Measurements from ENCODE around the gene LANCL2.

Gene LANCL2

GRCh38 chr7:55444786-55445185 lies 79.6 kb downstream of the LANCL2 start:
- DNase-seq = no peak
- Mint-ChIP-seq H3K27me3 (ENCODE audit: low read depth, poor library complexity) (no peaks in the 10 kb centered on the region), H3K27ac (no peak overlapping the region), H3K4me3 (no peak overlapping the region), H3K9me3 (no peaks in the 10 kb centered on the region), H3K36me3 (ENCODE audit: low read depth) (no peaks in the 10 kb centered on the region), H3K4me1 (peaks cover 5% of the 10 kb centered on the region)
- no peak for TF ChIP-seq CTCF (IDR thresholded peaks at IDR 0.05)

DNA sequence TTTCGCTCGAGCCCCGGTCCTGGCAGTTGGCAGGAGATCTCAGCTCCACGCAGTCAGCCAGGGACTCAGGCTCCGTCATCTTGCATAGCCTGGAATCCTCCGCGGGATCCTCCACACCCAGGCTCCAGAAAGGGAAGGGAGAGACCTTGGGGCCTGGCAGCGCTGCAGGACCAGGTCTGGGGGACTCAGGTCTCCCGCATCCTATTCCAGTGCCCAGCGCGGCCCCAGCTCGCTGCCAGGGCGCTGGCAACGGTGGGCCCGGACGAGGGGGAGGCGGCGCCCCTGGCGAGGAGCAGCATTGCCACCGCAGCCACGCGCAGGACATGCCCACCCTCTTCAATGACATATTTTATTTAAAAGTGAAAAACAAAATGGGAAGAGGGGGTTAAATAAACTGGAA lies 83.4 kb downstream of the LANCL2 start:
- H3K4me3 Mint-ChIP-seq = no peak overlapping the region
- H3K27ac Mint-ChIP-seq = no peak overlapping the region
- H3K36me3 Mint-ChIP-seq (ENCODE audit: low read depth) = no peaks in the 10 kb centered on the region
- no peak for DNase-seq
- H3K27me3 Mint-ChIP-seq (ENCODE audit: low read depth, poor library complexity) = no peaks in the 10 kb centered on the region
- peaks cover 5% of the 10 kb centered on the region for H3K4me1 Mint-ChIP-seq
- no peaks in the 10 kb centered on the region for H3K9me3 Mint-ChIP-seq
- no peak for TF ChIP-seq CTCF (IDR thresholded peaks at IDR 0.05)

- Mint-ChIP-seq H3K36me3 (ENCODE audit: low read depth) (no peaks in the 10 kb centered on the region), H3K9me3 (no peaks in the 10 kb centered on the region), H3K4me1 (peaks cover 5% of the 10 kb centered on the region), H3K27ac (no peak overlapping the region), H3K4me3 (no peak overlapping the region), H3K27me3 (ENCODE audit: low read depth, poor library complexity) (no peaks in the 10 kb centered on the region)
- no peak for TF ChIP-seq CTCF (IDR thresholded peaks at IDR 0.05)
- no peak for DNase-seq
Measured at GRCh38 chr7:55449205-55449991, 84.3 kb downstream of the LANCL2 start.

DNA sequence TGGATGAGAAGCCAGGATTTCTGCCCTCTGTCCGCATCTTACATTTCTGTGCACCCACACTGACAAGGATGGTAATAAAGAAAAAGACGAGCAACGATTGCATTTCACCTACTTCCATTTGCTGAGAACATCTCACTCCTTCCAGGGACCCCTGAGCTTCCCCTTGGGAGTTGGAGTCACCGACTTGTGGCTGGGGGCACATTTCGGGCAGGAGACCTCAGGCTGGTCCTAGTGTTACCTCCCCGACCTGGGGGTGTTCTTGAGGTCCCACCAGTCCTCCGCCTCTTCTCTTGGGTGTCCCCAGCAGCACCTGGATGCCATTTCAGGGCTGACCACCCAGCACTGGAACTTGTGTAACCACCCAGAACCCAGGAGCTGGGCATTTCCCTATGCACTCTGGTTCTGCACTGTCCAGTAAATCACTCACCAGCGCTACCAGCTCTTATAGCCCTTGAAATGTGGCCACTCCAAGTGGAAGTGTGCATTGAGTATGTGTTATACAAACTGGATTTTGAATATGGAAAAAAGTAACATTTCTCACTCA lies 84.9 kb downstream of the LANCL2 start:
- H3K27me3 Mint-ChIP-seq (ENCODE audit: low read depth, poor library complexity) = no peaks in the 10 kb centered on the region
- no peak overlapping the region for H3K4me3 Mint-ChIP-seq
- peaks cover 5% of the 10 kb centered on the region for H3K4me1 Mint-ChIP-seq
- peaks cover 5% of the 10 kb centered on the region for H3K36me3 Mint-ChIP-seq (ENCODE audit: low read depth)
- H3K27ac Mint-ChIP-seq = no peak overlapping the region
- no peak for DNase-seq
- peaks cover 5% of the 10 kb centered on the region for H3K9me3 Mint-ChIP-seq
- TF ChIP-seq CTCF (IDR thresholded peaks at IDR 0.05) = no peak

- DNase-seq = no peak
- peaks cover 33% of the 10 kb centered on the region for H3K9me3 Mint-ChIP-seq
- no peak for TF ChIP-seq CTCF (IDR thresholded peaks at IDR 0.05)
- H3K27ac Mint-ChIP-seq = no peak overlapping the region
- no peaks in the 10 kb centered on the region for H3K27me3 Mint-ChIP-seq (ENCODE audit: low read depth, poor library complexity)
- no peaks in the 10 kb centered on the region for H3K4me1 Mint-ChIP-seq
- H3K4me3 Mint-ChIP-seq = no peak overlapping the region
- H3K36me3 Mint-ChIP-seq (ENCODE audit: low read depth) = peaks cover 12% of the 10 kb centered on the region
Measured at GRCh38 chr7:55452971-55453370, 87.8 kb downstream of the LANCL2 start.

DNA sequence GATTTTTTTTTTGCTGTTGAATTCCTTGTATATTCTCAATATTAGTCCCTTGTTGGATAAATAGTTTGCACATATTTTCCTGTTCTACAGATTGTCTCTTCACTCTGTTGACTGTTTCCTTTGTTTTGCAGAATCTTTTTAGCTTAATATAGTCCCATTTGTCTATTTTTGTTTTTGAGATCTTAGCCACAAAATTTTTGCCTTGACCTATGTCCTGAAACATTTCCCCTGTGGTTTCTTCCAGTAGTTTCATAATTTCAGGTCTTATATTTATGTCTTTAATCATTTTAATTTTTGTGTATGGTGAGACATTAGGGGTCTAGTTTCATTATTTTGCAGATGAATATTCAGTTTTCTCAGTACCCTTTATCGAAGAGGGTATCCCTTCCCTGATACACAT lies 92.7 kb downstream of the LANCL2 start:
- H3K4me1 Mint-ChIP-seq = no peaks in the 10 kb centered on the region
- H3K27me3 Mint-ChIP-seq (ENCODE audit: low read depth, poor library complexity) = no peaks in the 10 kb centered on the region
- H3K9me3 Mint-ChIP-seq = peaks cover 80% of the 10 kb centered on the region
- H3K4me3 Mint-ChIP-seq = no peak overlapping the region
- DNase-seq = no peak
- no peak for TF ChIP-seq CTCF (IDR thresholded peaks at IDR 0.05)
- H3K36me3 Mint-ChIP-seq (ENCODE audit: low read depth) = peaks cover 54% of the 10 kb centered on the region
- no peak overlapping the region for H3K27ac Mint-ChIP-seq
